Amygdala (tissue), 56 donors: ENCODE measurements around the gene GPR21.

ENCODE experiments used
- DNase-seq, 56 donors: peaks; one replicate each; lab custom pipeline; 2025; lab: John Stamatoyannopoulos, UW

Gene GPR21

DNA sequence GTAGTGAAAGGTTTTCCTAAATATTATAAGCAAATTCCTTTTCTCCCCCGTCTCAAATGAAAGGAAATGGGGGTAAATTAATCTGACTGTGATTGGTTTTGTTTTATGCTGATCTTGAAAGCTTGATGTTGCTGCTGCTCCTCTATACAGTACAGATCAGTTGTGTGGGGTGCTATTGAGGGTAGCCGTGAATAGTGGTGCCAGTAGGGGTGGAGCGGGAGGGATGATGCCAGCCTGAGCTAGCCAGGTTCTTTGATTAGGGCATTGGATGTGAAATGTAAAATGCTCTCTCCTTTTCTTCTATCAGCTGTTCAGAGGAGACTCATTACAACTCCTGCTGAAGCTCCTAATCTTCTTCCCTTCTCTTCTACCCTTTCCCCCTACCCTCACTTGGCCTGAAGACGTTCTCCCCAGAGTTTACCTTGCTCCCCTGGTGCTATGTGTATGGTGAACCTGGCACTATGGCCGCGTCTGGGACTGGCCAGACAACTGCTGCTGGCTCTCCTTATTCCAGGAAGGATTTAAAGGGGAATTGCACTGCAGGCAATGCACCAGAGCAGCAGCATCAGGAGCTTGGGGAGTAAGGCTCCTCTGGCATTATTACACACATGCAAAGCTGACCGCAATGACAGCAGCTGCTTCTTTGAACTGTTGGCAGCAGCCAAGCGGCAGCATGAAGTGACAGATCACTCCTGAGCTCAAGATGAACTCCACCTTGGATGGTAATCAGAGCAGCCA, 566 bp downstream of the GPR21 start:
- DNase-seq: peak in 9 of 56 donors; percentile 1 to 43 (median 14)

DNA sequence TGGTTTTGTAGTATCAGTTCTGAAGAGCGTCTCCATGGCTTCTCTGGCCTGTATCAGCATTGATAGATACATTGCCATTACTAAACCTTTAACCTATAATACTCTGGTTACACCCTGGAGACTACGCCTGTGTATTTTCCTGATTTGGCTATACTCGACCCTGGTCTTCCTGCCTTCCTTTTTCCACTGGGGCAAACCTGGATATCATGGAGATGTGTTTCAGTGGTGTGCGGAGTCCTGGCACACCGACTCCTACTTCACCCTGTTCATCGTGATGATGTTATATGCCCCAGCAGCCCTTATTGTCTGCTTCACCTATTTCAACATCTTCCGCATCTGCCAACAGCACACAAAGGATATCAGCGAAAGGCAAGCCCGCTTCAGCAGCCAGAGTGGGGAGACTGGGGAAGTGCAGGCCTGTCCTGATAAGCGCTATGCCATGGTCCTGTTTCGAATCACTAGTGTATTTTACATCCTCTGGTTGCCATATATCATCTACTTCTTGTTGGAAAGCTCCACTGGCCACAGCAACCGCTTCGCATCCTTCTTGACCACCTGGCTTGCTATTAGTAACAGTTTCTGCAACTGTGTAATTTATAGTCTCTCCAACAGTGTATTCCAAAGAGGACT, 1.5 kb downstream of the GPR21 start:
- DNase-seq: peak in 1 of 56 donors; percentile 1

DNA sequence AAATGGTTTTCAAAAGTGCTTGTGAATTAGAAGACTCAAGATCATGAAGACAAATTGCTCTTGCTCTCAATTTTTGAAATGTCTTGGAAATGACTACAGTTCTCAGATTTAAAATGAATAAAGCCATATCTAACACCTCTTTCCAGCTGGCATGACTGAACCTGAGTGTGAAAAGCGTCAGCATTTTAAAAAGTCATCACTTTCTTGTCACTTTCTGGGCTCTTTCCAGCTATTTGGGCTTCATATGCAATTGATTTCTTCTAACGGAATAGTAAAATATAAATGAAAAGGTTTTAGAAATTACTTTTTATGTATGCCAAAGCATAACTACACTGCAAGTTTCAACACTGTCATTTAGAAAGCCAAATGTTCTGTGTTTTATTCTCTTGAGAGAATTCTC, 2.3 kb downstream of the GPR21 start:
- DNase-seq: no peak

DNA sequence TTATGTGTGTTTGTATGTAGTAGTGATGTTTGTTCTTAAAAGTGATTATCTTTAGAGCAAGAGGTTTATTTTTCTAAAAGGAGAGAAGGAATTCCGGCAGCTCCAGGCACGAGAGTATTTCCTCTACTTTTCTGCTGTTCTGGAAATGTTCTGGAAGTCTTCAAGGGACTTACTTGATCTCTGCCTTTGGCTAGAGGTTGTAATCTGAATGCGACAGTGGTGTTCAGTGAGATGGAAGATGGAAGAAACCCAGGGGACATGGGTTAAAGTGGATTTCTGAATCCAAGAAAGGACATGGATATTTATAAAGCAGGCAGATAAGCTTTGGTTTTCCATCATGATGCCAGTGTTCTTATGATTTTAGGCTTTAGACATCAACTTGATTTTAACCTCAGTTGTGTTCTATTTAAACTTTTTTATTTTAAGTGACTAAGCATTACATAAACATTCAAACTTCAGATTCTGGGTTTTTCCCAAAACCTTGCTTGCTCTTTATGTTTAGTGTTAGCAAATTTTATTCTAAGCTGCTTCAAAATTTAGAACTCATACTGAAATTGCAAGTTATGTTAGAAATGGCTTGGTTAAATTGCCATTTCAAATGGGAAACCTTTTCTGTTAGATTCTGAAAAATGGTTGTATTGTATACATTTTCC, 3.6 kb downstream of the GPR21 start:
- DNase-seq: no peak

GRCh38 chr9:123039617-123040219, 6.3 kb downstream of the GPR21 start:
- DNase-seq: no peak

- DNase-seq: no peak
Measured at GRCh38 chr9:123040801-123041200, 7.3 kb downstream of the GPR21 start.

DNA sequence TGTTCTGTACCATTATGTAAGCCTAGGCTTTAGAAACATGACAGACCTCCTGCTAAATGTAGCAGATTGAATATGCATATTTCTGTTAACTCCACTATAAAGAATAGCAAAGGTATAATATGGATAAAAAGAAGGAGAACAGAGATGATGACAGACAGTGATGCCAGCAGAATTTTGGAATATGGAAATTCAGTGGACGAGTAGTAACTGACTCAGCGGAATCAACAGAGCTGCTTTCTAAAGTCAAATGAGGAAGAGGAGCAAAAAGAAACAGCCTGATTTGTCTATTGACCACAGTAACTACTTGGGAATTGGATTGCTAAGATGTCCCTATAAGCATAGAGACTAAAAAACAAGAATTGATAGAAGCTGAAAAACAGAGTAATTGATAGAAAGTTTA, 8.0 kb downstream of the GPR21 start:
- DNase-seq: no peak

DNA sequence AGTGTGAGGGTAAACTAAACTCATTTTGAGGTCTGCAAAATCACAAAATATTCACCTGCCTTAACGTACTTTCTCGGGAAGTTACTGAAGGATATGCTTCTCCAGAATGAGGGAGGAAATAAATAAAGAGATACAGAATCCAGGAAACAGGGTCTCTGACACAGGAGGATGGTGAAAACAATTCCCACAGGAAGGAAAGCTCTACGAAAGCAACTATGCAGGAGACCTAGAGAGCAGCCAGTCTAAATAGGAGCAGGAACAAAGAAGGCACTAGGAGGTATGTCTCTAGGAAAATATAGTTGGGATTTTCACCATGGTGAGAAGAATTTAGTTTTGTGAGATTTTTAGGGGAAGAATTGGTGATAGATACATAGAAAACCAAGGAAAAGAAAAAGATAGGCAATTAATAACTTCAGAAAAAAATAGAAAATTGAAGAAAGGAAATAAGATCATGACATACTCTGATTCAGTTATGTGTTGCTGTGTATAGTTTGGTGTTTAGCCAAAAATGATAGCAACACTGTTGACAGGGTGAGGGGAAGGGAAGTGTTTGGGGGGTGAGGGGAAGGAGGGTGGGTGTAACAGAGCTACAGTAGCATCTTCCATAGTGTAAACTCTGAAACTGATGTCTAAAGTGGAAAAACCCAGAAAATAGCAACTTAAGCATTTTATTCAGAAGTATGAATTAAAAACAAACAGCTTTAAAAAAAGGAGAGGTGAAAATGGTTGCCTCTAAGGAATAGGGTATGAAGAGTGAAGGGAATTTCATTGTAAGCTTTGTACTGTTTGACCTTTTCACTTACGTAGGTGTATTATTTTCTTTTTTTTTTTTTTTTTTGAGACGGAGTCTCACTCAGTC, 9.8 kb downstream of the GPR21 start:
- no peak for DNase-seq

- no peak for DNase-seq
Measured at GRCh38 chr9:123044586-123044985, 11.1 kb downstream of the GPR21 start.

DNA sequence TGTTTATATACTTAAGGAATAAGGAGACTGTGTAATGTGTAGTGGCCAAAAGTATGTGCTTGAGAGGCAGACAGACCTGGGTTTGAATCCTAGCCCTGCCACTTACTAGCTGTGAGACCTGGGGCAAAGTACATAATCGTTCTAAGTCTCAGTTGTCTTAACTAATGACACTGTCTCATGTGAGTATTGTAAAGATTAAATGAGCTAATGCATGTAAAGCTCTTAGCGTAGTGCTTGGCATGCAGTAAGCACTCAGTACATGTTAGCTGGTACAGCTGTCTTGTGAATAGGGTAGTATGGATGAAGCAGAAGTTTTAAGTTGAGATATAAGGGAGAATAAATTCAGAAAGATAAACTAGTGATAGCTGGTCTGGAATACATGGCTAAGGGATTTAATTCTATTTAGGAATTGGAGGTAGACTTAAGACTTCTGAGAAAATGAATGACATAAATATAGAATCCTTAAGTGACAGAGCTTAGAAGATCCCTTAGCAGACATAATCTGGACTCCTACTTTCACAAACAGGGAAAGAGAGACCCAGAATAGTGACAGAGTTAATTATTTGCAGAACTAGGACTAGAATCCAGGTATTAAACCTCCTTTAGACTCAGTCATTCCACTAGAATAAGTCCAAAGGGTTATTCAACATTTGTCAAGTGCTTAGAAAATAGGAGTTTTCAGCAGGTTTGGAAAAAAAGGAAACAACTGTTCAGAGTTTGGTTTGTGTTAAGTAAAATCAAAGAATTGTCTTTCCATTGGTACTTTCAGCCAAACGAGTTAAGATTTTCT, 13.1 kb downstream of the GPR21 start:
- DNase-seq: no peak

DNA sequence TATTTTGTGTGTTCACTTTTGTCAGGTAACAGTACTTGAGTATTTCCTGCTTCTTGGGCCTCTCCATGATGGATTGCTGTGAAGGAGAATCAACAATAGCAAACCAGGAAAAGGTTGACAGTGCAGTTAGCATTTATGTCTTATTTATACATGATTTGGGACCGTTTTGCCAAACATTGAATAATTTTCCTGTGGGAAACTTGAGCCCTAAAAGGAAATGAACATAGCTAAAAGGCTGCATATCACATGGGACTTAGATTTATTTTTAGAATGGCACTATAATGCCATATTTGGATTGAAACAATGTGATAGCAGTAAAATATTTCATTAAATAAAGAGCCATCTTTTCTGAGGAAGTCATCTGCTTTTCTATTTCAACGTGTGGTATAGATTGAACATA, 15.3 kb downstream of the GPR21 start:
- DNase-seq: no peak

DNA sequence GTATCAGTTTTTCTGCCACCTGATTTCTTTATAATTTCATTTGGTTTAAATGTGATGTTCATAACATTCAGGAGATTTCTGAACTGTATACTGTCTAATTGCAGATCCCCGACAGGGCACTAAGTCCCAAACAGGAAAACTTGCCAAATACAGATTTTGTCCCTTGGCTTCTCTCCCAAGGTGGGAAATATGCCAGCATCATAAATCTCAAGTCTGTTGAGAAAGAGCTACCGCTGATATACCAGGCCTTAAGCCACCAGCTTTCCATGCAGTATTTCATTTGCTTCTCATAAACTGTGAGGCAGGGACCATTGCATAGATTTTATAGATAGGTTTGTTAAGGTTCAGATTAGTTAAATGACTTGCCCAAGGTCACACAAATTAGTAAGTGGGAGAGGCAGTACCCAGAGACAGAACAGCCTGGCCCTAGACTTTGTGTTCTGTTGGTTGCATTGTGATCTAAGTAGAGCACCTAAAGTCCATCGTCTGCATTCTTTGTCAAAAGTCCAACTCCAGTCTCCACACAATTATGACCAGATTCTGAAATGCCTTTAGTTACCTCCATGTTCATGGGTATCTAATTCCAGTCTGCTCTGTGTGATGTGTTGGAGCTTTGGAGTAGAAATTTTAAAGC, 16.2 kb downstream of the GPR21 start:
- DNase-seq: no peak

DNA sequence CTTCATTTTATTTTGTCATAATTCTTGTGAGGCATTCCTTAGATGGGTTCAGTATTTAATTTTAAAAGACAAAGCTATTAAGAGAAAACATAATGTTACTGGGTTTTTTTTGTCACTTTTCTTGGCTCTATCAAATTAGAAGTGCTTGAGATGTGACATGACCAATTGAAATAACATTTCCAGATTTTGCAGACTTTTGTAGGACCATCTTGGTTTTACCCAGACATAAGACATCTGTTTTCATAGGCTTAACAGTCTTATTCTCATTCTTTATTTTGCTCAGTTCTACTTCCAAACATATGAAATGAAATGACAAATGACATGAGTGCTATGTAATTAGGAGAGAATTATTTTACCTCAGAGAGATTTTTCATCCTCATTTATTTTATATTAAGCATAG, 19.6 kb downstream of the GPR21 start:
- no peak for DNase-seq

DNA sequence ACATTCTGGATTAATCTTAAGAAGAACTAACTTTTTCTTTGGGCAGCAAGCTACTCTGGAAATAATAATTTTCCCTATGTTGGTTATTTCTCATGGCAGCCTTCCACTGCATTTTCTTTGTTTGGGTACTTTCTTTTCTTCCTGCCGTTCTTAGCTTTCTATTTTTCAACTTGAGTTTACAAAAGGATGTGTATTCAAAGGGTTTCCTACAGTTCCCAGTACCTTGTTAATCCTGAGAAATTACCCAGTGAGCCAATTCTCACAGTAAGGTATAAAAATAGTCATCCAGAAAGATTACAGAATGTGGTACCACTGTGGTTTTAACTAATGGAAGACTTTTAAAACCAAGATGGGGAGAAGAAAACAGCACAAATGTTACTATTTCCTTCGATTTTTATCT, 20.2 kb downstream of the GPR21 start:
- DNase-seq: no peak

- peak in 2 of 56 donors; percentile 9 to 16 for DNase-seq
Measured at GRCh38 chr9:123058834-123059233, 25.4 kb downstream of the GPR21 start.

GRCh38 chr9:123059472-123060220, 26.2 kb downstream of the GPR21 start:
- DNase-seq: no peak

GRCh38 chr9:123061216-123061615, 27.7 kb downstream of the GPR21 start:
- no peak for DNase-seq
